GM18873 (cell line): Measurements from ENCODE around the gene SYNPR.

Experiments used
- ATAC-seq: cut with Tn5 transposase; IDR thresholded peaks from one replicate; pipeline ENCODE4 v1.9.1; 2021; ENCODE audit warnings: mild to moderate bottlenecking, moderate library complexity, moderate number of reproducible peaks; ENCODE audit not compliant: unreplicated experiment, low FRiP score

The SYNPR gene

GRCh38 chr3:63462732-63463131, 184.6 kb downstream of the SYNPR start:
- ATAC-seq, result no peak

GRCh38 chr3:63467392-63467791, 189.3 kb downstream of the SYNPR start:
- no peak for ATAC-seq

DNA sequence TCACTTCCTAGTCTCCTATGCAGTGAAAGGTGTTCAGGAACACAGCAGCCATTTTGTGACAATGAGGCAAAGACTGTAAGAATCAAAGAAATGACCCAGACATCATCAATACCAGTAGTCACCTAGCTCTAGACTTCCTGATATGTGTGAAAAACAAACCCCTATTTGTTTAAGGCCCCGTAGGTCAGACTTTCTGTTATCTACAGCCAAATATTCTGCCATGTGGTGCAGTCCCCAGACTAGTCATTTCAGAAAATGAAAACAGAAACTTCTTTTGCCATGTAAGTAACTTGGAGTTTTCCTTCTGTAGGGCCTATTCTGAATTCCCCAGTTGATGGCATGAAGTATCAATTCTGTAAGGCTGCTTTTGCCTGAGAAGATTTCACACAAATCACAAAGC, 192.6 kb downstream of the SYNPR start:
- ATAC-seq, result no peak

- ATAC-seq, result no peak
These were observed 193.7 kb downstream of the SYNPR start for GRCh38 chr3:63471781-63472180.

GRCh38 chr3:63473641-63474166, 195.6 kb downstream of the SYNPR start:
- ATAC-seq, result no peak

- no peak for ATAC-seq
These were observed 196.9 kb downstream of the SYNPR start for GRCh38 chr3:63474828-63475518.

- ATAC-seq, result no peak
These were observed 199.5 kb downstream of the SYNPR start for GRCh38 chr3:63477494-63478129.

GRCh38 chr3:63478990-63479660, 201.0 kb downstream of the SYNPR start:
- ATAC-seq, result no peak

DNA sequence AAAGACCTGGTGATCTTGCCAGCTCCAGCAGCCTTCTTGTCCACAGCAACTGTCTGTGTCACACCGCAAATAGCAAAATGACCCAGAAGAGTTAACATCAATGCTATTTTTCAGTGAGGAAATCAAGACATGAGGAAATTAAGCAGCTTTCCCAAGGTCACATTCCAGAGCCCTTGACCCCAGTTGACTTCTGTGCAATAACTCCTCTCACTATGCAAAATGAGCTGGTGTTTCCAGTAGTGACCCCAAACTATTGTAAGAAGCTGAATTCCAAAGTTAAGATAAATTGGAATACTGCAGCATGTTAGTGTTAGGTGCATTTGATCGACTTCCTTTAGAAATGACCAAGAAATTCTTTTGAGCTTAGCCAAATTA, 201.5 kb downstream of the SYNPR start:
- no peak for ATAC-seq

GRCh38 chr3:63481627-63482026, 203.5 kb downstream of the SYNPR start:
- no peak for ATAC-seq

- ATAC-seq, result no peak
These were observed 204.2 kb downstream of the SYNPR start for GRCh38 chr3:63482341-63482740.

- no peak for ATAC-seq
These were observed 214.4 kb downstream of the SYNPR start for GRCh38 chr3:63492464-63492863.

DNA sequence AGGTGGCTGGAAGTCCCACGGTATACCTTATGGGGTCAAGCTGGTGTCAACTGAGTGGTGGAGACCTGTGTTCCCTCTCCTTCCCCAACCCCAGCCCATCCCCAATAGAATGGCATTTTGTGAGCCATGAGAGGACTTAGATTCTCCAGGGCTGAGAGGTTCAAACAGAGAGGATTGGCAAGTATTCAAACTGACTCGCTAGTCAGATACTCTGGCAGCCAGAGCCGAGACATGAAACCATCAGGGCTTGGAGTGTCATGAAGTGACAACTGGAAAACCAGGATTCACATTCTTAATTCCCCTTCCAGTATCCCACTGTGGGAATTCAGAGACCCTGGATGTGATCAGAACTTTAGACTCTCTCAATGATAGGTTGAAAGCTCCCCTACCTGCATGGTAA, 215.0 kb downstream of the SYNPR start:
- ATAC-seq, result no peak

DNA sequence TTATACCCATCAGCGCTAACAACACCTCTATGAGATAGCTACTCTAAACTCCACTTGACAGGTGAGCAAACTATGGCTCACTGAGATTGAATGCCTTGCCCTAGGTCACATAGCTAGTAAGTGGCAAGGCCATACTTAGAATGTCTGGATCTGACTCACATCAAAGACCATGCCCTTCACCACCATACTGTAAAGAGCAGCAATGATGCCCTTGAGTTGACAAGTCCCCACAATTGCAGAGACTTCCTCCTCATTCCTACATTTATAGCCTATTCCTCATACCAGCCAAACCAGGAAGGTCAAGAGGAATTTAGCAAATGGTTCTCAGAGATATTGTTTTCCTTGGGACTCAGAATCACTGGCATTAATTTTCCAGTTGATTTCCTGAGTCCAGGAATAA, 216.5 kb downstream of the SYNPR start:
- ATAC-seq, result no peak

DNA sequence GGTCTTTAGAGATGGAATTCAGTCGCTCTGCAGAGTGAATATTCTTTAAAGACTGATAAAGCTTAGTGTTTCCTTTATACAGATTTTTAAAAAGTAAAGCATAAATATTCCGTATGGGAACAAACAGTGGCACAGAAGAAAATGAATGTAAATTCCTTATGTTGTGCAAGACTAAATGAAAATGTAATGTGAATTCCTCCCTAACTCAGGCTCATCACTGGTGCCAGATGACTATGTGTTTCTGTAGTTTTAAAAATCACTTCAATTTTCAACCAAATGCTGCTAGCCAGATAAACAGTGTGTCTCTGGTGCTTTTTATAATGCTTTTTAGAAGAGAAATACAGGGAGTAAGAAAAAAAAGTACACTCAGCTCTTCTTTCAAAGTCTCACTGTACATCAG, 219.5 kb downstream of the SYNPR start:
- no peak for ATAC-seq

- no peak for ATAC-seq
These were observed 222.1 kb downstream of the SYNPR start for GRCh38 chr3:63500196-63500595.

DNA sequence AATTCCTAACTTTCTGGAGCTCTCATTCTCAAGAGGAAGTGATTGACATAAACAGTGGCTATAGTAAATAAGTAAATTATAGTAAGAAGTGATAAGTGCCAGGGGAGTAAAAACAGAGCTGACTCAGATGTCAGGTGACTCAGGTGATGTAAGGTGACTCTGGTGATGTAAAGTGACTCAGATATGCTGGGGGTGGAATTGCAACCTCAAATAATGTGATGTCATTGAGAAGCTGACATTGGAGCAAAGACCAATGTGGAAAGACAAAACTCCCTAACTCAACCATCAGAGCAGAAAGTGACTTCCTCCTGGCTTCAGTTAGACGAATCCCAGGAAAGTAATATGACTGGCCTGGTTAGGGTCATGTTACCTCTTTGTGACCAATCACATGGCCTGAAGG, 230.2 kb downstream of the SYNPR start:
- ATAC-seq, result no peak

- ATAC-seq, result no peak
These were observed 230.7 kb downstream of the SYNPR start for GRCh38 chr3:63508771-63509170.

DNA sequence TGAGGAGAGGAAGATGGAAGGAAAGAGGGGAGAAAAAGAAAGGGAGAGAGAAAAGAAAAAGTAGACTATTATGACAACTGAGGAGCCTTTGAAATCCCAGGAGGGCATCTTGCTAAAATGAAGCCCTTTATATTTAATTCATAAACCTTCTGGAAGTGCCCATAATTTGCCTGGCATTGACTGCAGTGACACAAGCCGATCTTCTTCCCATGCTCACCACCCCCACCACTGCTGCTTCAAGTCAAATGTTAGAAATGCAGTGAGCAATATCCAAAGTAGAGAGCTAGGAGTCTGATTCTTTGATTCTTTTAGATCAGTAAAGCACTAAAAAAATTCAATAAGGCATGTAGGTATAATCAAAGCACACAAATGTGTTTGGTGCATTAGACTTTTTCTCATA, 235.7 kb downstream of the SYNPR start:
- no peak for ATAC-seq

- no peak for ATAC-seq
These were observed 236.6 kb downstream of the SYNPR start for GRCh38 chr3:63514678-63515077.

DNA sequence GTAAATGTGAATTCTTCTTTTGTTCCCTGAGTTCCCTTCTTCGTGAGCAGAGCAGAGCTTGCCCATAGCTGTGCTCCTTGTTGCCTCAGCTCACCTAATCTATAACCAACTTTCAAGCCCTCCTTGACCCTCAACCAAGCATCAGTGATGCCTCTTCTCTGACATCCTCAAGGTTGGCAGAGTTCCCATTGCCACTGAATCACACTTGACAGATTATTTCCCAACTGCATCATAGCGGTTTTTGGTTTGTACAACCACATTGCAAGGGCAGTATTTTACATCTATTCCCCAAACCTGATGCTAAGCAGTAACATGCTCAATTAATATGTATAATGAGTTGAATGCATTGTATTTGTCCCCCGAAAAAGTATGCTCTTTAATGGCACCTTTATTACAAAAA, 241.3 kb downstream of the SYNPR start:
- ATAC-seq, result no peak

DNA sequence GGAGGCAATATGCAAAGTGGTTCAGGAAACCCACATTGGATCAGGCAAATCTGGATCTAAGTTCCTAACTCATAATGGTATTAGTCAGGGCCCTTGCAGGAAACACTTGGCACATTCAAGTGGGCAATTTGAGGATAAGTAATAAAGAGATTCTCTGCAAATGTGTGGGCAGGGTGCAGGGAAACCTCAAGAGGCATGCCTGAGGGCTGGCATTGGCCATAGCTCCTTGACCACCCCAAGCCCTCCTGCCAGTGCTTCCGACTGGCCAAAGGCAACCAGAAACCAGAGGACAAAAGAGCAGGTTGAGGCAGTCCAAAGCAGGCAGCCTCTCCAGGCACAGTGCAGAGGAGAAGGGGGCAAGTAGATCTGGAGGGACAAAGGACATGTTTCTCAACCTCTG, 243.5 kb downstream of the SYNPR start:
- ATAC-seq, result no peak
